Medulla oblongata (tissue), 1 donor: ENCODE data around the gene FKBP11.
A peak's percentile ranks its signal among the peaks of the same experiment; 100 is the strongest.
"Not testable (repeated sequence)": the region's sequence is repeated elsewhere in the genome, so short reads cannot be mapped to it uniquely, and the experiment has no call there.

Experiments used
- DNase-seq: peaks from one replicate; pipeline ENCODE4 v3.0.0-alpha.2; 2015; ENCODE audit errors: extremely low spot score

The FKBP11 gene

GRCh38 chr12:48910196-48910595 is 15.1 kb downstream of the FKBP11 start:
- no peak for DNase-seq

GRCh38 chr12:48909698-48910097 is 15.6 kb downstream of the FKBP11 start:
- not testable (repeated sequence) for DNase-seq

GRCh38 chr12:48907245-48907644 is 18.0 kb downstream of the FKBP11 start:
- no peak for DNase-seq

- DNase-seq: peak; percentile 81
These were observed 21.3 kb downstream of the FKBP11 start for GRCh38 chr12:48903982-48904411.

- no peak for DNase-seq
These were observed 21.8 kb downstream of the FKBP11 start for GRCh38 chr12:48903363-48903981.

- DNase-seq: no peak
These were observed 24.0 kb downstream of the FKBP11 start for GRCh38 chr12:48901278-48901677.

- no peak for DNase-seq
These were observed 25.6 kb downstream of the FKBP11 start for GRCh38 chr12:48899651-48900050.

GRCh38 chr12:48894271-48894670 is 31.0 kb downstream of the FKBP11 start:
- DNase-seq: no peak

- DNase-seq: peak; percentile 87
These were observed 34.5 kb downstream of the FKBP11 start for GRCh38 chr12:48890657-48891418.

GRCh38 chr12:48889679-48890078 is 35.6 kb downstream of the FKBP11 start:
- no peak for DNase-seq

- no peak for DNase-seq
These were observed 41.8 kb downstream of the FKBP11 start for GRCh38 chr12:48883305-48884161.

GRCh38 chr12:48882972-48883304 is 42.4 kb downstream of the FKBP11 start:
- DNase-seq: no peak

GRCh38 chr12:48882315-48882687 is 43.0 kb downstream of the FKBP11 start:
- DNase-seq: no peak

- no peak for DNase-seq
These were observed 43.5 kb downstream of the FKBP11 start for GRCh38 chr12:48881686-48882314.

GRCh38 chr12:48880647-48881046 is 44.6 kb downstream of the FKBP11 start:
- no peak for DNase-seq

- no peak for DNase-seq
These were observed 46.7 kb downstream of the FKBP11 start for GRCh38 chr12:48878548-48878947.

GRCh38 chr12:48875944-48876515 is 49.3 kb downstream of the FKBP11 start:
- no peak for DNase-seq

GRCh38 chr12:48873534-48873933 is 51.8 kb downstream of the FKBP11 start:
- not testable (repeated sequence) for DNase-seq

GRCh38 chr12:48873096-48873495 is 52.2 kb downstream of the FKBP11 start:
- DNase-seq: peak; percentile 44
